Chondrocyte (in vitro differentiated cells): ENCODE measurements around the gene PLCH2. TPM values are rescaled to one million over a fixed set of nuclear protein-coding genes. Genes with fewer than 3 reads are reported as not detected.

Experiments
- DNase-seq: peaks from one replicate; pipeline ENCODE4 v3.0.0; 2021; ENCODE audit warnings: mixed read lengths, low spot score
- H3K27ac Mint-ChIP-seq: one replicate; pipeline ENCODE4 v1.8.0; 2021; ENCODE audit warnings: mild to moderate bottlenecking, moderate library complexity, mixed read lengths; ENCODE audit not compliant: unreplicated experiment
- H3K27me3 Mint-ChIP-seq: 2 replicates; pipeline ENCODE4 v1.8.0; 2021; ENCODE audit warnings: low read depth, mixed read lengths
- H3K36me3 Mint-ChIP-seq: 2 replicates; pipeline ENCODE4 v1.8.0; 2021; ENCODE audit warnings: low read depth, mixed read lengths
- H3K4me1 Mint-ChIP-seq: 2 replicates; pipeline ENCODE4 v1.8.0; 2021; ENCODE audit warnings: low read depth, mild to moderate bottlenecking, mixed read lengths
- H3K4me3 Mint-ChIP-seq: one replicate; pipeline ENCODE4 v1.8.0; 2021; ENCODE audit warnings: mild to moderate bottlenecking, moderate library complexity, mixed read lengths; ENCODE audit not compliant: unreplicated experiment
- H3K9me3 Mint-ChIP-seq: 2 replicates; pipeline ENCODE4 v1.8.0; 2021; ENCODE audit warnings: low read depth, mixed read lengths
- total RNA-seq: library from RNA; stranded (reverse); gene quantifications from 3 replicates; pipeline ENCODE4 v1.2.1, GENCODE V29; 2021
- TF ChIP-seq, protein P1 (sequence below): fragments of 200-600 bp; sonication (generic); IDR thresholded peaks from 2 replicates; pipeline ENCODE4 v1.5.0; 2021; ENCODE audit warnings: antibody characterized with exemption, mild to moderate bottlenecking, moderate library complexity

The PLCH2 gene
- total RNA-seq, 1 donor from 2014 or later: 2.4 TPM

- Mint-ChIP-seq H3K9me3 (no peaks in the 10 kb centered on the region), H3K36me3 (peaks cover under 1% of the 10 kb centered on the region), H3K4me1 (peaks cover 45% of the 10 kb centered on the region), H3K27me3 (no peaks in the 10 kb centered on the region), H3K27ac (peak within 1 kb of the TSS; percentile 97), H3K4me3 (peak within 1 kb of the TSS; percentile 83)
- DNase-seq: no peak
- TF ChIP-seq, protein P1, sequence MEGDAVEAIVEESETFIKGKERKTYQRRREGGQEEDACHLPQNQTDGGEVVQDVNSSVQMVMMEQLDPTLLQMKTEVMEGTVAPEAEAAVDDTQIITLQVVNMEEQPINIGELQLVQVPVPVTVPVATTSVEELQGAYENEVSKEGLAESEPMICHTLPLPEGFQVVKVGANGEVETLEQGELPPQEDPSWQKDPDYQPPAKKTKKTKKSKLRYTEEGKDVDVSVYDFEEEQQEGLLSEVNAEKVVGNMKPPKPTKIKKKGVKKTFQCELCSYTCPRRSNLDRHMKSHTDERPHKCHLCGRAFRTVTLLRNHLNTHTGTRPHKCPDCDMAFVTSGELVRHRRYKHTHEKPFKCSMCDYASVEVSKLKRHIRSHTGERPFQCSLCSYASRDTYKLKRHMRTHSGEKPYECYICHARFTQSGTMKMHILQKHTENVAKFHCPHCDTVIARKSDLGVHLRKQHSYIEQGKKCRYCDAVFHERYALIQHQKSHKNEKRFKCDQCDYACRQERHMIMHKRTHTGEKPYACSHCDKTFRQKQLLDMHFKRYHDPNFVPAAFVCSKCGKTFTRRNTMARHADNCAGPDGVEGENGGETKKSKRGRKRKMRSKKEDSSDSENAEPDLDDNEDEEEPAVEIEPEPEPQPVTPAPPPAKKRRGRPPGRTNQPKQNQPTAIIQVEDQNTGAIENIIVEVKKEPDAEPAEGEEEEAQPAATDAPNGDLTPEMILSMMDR: peak; percentile 58
Observed at GRCh38 chr1:2525920-2526823, 50.1 kb downstream of the PLCH2 start, which contains the start of gene PANK4. Gene PANK4, minus strand, starts transcription at chr1:2526596. Its CDS starts 9 bp downstream, at chr1:2526587.

DNA sequence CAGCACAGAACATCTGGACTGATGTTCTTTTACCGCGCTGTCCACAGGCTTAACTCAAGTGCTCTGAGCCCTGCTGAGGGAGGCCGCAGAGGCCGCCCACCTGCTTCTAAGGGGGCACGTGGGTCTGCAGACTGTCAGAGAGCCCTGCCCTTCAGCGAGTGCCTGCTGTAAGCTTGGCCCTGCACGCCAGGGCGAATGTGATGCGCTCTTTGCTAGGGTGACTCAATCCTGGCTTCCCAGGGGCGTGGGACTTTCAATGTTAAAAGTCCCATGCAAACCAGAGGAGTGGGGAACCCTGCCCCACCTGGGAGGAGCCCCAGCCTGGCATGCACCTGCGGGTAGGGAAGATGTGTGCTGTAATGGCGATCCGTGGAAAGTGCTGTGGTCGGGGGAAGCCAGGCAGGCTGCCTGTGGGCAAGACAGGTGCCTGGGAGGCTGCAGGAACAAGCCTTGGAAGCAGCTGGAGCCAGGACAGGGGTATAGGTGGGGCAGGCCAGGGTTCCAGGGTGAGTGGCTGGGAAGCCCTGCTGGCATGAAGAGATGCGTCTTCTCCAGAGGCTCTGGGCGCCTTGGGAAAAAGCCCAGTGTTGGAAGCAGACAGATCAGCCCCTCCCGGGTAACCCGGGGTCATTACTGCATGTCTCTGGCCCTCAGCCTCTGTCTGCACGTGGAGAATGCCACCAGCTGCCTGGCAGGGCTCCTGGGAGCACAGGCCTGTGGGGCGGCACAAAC, 50.9 kb downstream of the PLCH2 start:
- H3K27me3 Mint-ChIP-seq: no peaks in the 10 kb centered on the region
- TF ChIP-seq, protein P1: no peak
- no peak for DNase-seq
- H3K4me3 Mint-ChIP-seq: peak overlapping the region; percentile 22
- no peaks in the 10 kb centered on the region for H3K36me3 Mint-ChIP-seq
- peaks cover 45% of the 10 kb centered on the region for H3K4me1 Mint-ChIP-seq
- no peaks in the 10 kb centered on the region for H3K9me3 Mint-ChIP-seq
- H3K27ac Mint-ChIP-seq: peak overlapping the region; percentile 78

DNA sequence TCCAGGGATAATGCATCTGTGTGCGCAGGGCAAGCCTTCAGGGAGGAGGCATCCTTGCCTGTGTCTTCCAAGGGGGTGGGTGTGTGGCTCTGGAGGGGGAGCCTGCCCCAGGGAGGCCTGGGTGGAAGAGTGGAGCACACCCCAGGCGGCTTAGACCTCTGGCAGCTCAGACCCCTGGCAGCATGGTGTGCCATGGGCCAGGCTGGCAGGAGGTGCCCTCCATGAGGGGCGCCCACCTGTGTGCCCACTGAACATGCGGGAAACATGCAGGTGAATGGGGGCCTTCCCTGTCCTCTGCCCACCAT, 51.4 kb downstream of the PLCH2 start:
- TF ChIP-seq, protein P1: no peak
- peaks cover 45% of the 10 kb centered on the region for H3K4me1 Mint-ChIP-seq
- H3K27ac Mint-ChIP-seq: no peak overlapping the region
- H3K9me3 Mint-ChIP-seq: no peaks in the 10 kb centered on the region
- no peak for DNase-seq
- no peaks in the 10 kb centered on the region for H3K27me3 Mint-ChIP-seq
- no peaks in the 10 kb centered on the region for H3K36me3 Mint-ChIP-seq
- no peak overlapping the region for H3K4me3 Mint-ChIP-seq

- peaks cover 45% of the 10 kb centered on the region for H3K4me1 Mint-ChIP-seq
- no peak overlapping the region for H3K4me3 Mint-ChIP-seq
- DNase-seq: no peak
Observed at GRCh38 chr1:2528016-2528415, 51.9 kb downstream of the PLCH2 start.

DNA sequence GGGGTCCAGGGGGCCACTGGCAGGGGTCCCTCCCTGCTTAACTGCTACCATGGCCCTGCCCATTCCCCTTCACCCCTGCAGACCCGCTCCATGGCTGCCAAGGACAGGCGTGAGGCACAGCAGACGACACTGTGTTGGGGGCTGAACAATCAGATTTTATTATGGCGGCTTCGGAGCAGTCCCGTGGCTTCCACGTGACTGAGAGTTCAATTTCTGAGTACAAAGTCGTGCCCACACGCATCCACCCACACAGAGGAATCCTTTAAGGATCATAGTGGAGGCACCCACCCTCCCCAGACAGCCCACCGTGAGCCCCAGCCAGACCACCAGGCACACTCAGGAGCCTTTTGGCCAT, 52.5 kb downstream of the PLCH2 start:
- H3K4me1 Mint-ChIP-seq: peaks cover 44% of the 10 kb centered on the region
- no peak overlapping the region for H3K4me3 Mint-ChIP-seq
- TF ChIP-seq, protein P1: no peak
- no peaks in the 10 kb centered on the region for H3K27me3 Mint-ChIP-seq
- H3K27ac Mint-ChIP-seq: no peak overlapping the region
- no peaks in the 10 kb centered on the region for H3K9me3 Mint-ChIP-seq
- H3K36me3 Mint-ChIP-seq: no peaks in the 10 kb centered on the region
- no peak for DNase-seq

More at GRCh38 chr1:2528016-2528415, 51.9 kb downstream of the PLCH2 start:
- H3K36me3 Mint-ChIP-seq: no peaks in the 10 kb centered on the region
- TF ChIP-seq, protein P1: no peak
- H3K27me3 Mint-ChIP-seq: no peaks in the 10 kb centered on the region
- H3K9me3 Mint-ChIP-seq: no peaks in the 10 kb centered on the region
- H3K27ac Mint-ChIP-seq: no peak overlapping the region
